Glutamatergic neuron (in vitro differentiated cells): ENCODE measurements around the gene SPATA12. TPM values are rescaled to one million over a fixed set of nuclear protein-coding genes. Genes with fewer than 3 reads are reported as not detected.

Experiments used
- DNase-seq: peaks from one replicate; pipeline ENCODE4 v3.0.0; 2022
- H3K27ac Mint-ChIP-seq: one replicate; pipeline ENCODE4 v1.8.0; 2020; ENCODE audit warnings: mild to moderate bottlenecking, mixed read lengths, inconsistent platforms; ENCODE audit not compliant: unreplicated experiment
- H3K27me3 Mint-ChIP-seq: one replicate; pipeline ENCODE4 v1.8.0; 2020; ENCODE audit warnings: mild to moderate bottlenecking, moderate library complexity, mixed read lengths, inconsistent platforms; ENCODE audit not compliant: unreplicated experiment
- H3K36me3 Mint-ChIP-seq: one replicate; pipeline ENCODE4 v1.8.0; 2020; ENCODE audit warnings: mild to moderate bottlenecking, mixed read lengths, inconsistent platforms; ENCODE audit not compliant: unreplicated experiment
- H3K4me1 Mint-ChIP-seq: one replicate; pipeline ENCODE4 v1.8.0; 2020; ENCODE audit warnings: mild to moderate bottlenecking, low read depth, mixed read lengths, inconsistent platforms; ENCODE audit not compliant: unreplicated experiment
- H3K4me3 Mint-ChIP-seq: one replicate; pipeline ENCODE4 v1.8.0; 2020; ENCODE audit warnings: mild to moderate bottlenecking, mixed read lengths, inconsistent platforms; ENCODE audit not compliant: unreplicated experiment
- H3K9me3 Mint-ChIP-seq: one replicate; pipeline ENCODE4 v1.8.0; 2020; ENCODE audit warnings: mild to moderate bottlenecking, moderate library complexity, mixed read lengths, inconsistent platforms; ENCODE audit not compliant: unreplicated experiment
- CTCF ChIP-seq: fragments of 200-600 bp; sonication (generic); IDR thresholded peaks from one replicate; pipeline ENCODE4 v1.5.0; 2021; ENCODE audit not compliant: partially characterized antibody, unreplicated experiment
- total RNA-seq: library from RNA; stranded (reverse); fragmentation: NEBNext Ultra II Directional; extraction: Animal tissue kit (Norgen Biotek cat#: 25700); gene quantifications from one replicate; pipeline ENCODE4 v1.2.1, GENCODE V29; 2021; ENCODE audit not compliant: unreplicated experiment

The SPATA12 gene
- total RNA-seq, 1 donor from 2014 or later: not detected

GRCh38 chr3:57091521-57092273 is 31.2 kb downstream of the SPATA12 start:
- TF ChIP-seq CTCF: no peak
- peaks cover 4% of the 10 kb centered on the region for H3K36me3 Mint-ChIP-seq

DNA sequence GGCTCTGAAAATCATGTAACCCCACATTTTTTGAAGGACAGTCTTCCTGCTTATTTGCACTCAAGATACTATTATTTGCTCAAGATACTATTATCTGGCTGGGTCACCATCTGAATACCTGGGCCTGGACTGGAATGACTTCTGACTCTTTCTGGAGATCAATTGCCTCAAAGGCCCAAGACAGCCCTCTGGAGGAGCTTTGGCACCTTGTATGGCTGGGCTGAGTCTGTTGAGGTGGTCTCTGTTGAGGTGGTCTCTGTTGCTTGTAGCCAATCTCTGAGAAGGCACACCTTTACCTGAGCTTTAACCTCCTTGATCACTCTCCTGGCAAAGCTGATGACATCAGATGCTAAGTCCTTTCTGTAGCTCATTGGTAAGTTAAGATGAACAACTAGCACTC is 33.0 kb downstream of the SPATA12 start:
- Mint-ChIP-seq H3K36me3 (peaks cover 3% of the 10 kb centered on the region), H3K4me3 (no peak overlapping the region), H3K27ac (no peak overlapping the region), H3K27me3 (no peaks in the 10 kb centered on the region), H3K9me3 (no peaks in the 10 kb centered on the region), H3K4me1 (peaks cover 8% of the 10 kb centered on the region)
- no peak for TF ChIP-seq CTCF
- DNase-seq: no peak

More at GRCh38 chr3:57091521-57092273, 31.2 kb downstream of the SPATA12 start:
- Mint-ChIP-seq H3K4me3 (no peak overlapping the region), H3K9me3 (no peaks in the 10 kb centered on the region), H3K4me1 (peaks cover 8% of the 10 kb centered on the region), H3K27me3 (no peaks in the 10 kb centered on the region), H3K27ac (no peak overlapping the region)
- no peak for DNase-seq

DNA sequence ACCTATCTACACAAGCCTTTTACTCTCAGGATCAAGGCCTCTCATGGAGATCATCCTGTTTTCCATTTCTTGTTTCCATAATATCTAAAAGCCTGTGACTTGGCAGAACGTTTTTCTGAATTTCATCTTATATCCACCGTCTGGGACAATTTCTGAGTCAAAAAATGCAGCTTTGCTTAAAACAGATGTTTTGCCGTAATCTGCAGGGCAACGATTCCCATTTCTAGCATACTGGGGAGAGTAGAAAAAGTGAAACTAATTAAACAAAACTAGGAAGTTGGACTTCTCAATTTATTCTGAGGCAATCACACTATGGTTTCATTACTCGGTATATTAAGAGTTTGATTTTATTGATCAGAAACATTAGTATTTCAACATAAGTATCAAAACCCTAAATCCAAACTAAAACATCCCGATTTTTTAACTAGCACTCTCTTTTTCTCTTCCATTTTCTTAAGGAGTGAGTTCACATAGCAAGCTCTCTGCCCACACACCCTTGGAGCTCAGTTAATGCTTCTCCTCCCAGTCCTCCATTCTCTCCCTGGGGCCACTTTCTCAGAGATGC is 33.6 kb downstream of the SPATA12 start:
- no peaks in the 10 kb centered on the region for H3K36me3 Mint-ChIP-seq
- no peaks in the 10 kb centered on the region for H3K9me3 Mint-ChIP-seq
- peaks cover 3% of the 10 kb centered on the region for H3K27me3 Mint-ChIP-seq
- H3K4me1 Mint-ChIP-seq: peaks cover 8% of the 10 kb centered on the region
- no peak overlapping the region for H3K4me3 Mint-ChIP-seq
- no peak for DNase-seq
- no peak overlapping the region for H3K27ac Mint-ChIP-seq
- TF ChIP-seq CTCF: no peak

GRCh38 chr3:57094575-57094974 is 34.1 kb downstream of the SPATA12 start:
- Mint-ChIP-seq H3K4me1 (peaks cover 8% of the 10 kb centered on the region), H3K36me3 (no peaks in the 10 kb centered on the region), H3K27ac (no peak overlapping the region), H3K4me3 (no peak overlapping the region), H3K27me3 (peaks cover 3% of the 10 kb centered on the region), H3K9me3 (no peaks in the 10 kb centered on the region)
- DNase-seq: no peak
- TF ChIP-seq CTCF: no peak

DNA sequence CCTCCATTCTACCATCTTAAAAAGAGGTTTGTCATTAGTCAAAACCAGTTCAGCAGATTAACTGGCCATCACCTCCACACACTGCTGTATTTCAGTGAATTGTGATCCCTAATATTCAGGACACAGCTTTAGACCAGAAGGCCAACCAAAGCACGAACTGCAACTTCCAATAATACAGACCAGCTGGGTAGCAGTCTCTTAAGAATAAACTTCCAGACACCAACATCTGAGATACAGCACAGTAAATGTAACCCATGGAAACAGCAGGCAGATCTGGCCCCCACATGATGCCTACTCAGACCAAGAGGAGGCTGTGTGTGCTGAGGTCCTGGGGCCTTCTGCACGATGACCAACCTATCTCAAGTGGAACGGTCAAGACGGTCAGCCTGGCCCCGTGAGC is 34.9 kb downstream of the SPATA12 start:
- Mint-ChIP-seq H3K9me3 (no peaks in the 10 kb centered on the region), H3K4me1 (peaks cover 8% of the 10 kb centered on the region), H3K27ac (no peak overlapping the region), H3K4me3 (no peak overlapping the region), H3K36me3 (no peaks in the 10 kb centered on the region), H3K27me3 (peaks cover 3% of the 10 kb centered on the region)
- DNase-seq: no peak
- no peak for TF ChIP-seq CTCF
